Upper lobe of left lung (tissue), 4 donors: ENCODE results near the gene DYSF.

ENCODE experiments used
- CTCF ChIP-seq, 6 experiments: fragments of 450-650 bp in 4 of 6; fragments of 200-600 bp in 2 of 6; sonication (generic) in 2 of 6; IDR thresholded peaks; one replicate each; pipeline ENCODE4 v1.5.1; 2016 to 2019; ENCODE audit warnings: antibody characterized with exemption in 6 of 6
- EP300 ChIP-seq, 4 donors: sonication (generic); formaldehyde crosslinking; IDR thresholded peaks; one replicate each; pipeline ENCODE4 v1.5.1; 2017; ENCODE audit warnings: antibody characterized with exemption in 4 of 4, control low read depth in 2 of 4
- POLR2A ChIP-seq, 4 donors: fragments of 450-650 bp; IDR thresholded peaks; one replicate each; pipeline ENCODE4 v1.5.1; 2016 to 2017; ENCODE audit warnings: antibody characterized with exemption in 4 of 4, mild to moderate bottlenecking in 2 of 4

GRCh38 chr2:71689968-71690834 lies 236.8 kb downstream of the DYSF start:
- no peak for TF ChIP-seq CTCF (IDR thresholded peaks at IDR 0.05)
- no peak for TF ChIP-seq POLR2A (IDR thresholded peaks at IDR 0.05)
- TF ChIP-seq EP300 (IDR thresholded peaks at IDR 0.05) = no peak
